ENCODE data around the gene PPP1R14B. TPM values are rescaled to one million over a fixed set of nuclear protein-coding genes. Genes with fewer than 3 reads are reported as not detected.
A peak's percentile ranks its signal among the peaks of the same experiment; 100 is the strongest.

Gene PPP1R14B
- total RNA-seq, 1 donor from 2014 or later, result 187 TPM

- Mint-ChIP-seq H3K36me3 (peaks cover 3% of the 10 kb centered on the region), H3K4me1 (ENCODE audit: unreplicated experiment) (peaks cover 16% of the 10 kb centered on the region), H3K27ac (peak overlapping the region; percentile 100), H3K27me3 (no peaks in the 10 kb centered on the region), H3K9me3 (no peaks in the 10 kb centered on the region), H3K4me3 (peak overlapping the region; percentile 59)
- no peak for TF ChIP-seq CTCF (conservative IDR thresholded peaks at IDR 0.05)
- no peak for DNase-seq (ENCODE audit: extremely low spot score, unreplicated experiment)
These were observed 7.7 kb downstream of the PPP1R14B start for GRCh38 chr11:64238999-64239398.

- peak overlapping the region; percentile 100 for H3K27ac Mint-ChIP-seq
- peaks cover 16% of the 10 kb centered on the region for H3K4me1 Mint-ChIP-seq (ENCODE audit: unreplicated experiment)
- peaks cover 3% of the 10 kb centered on the region for H3K36me3 Mint-ChIP-seq
- no peaks in the 10 kb centered on the region for H3K27me3 Mint-ChIP-seq
- DNase-seq (ENCODE audit: extremely low spot score, unreplicated experiment), result no peak
- H3K4me3 Mint-ChIP-seq, result peak overlapping the region; percentile 73
- TF ChIP-seq CTCF (conservative IDR thresholded peaks at IDR 0.05), result no peak
- no peaks in the 10 kb centered on the region for H3K9me3 Mint-ChIP-seq
These were observed 8.7 kb downstream of the PPP1R14B start for GRCh38 chr11:64238076-64238475.

GRCh38 chr11:64237484-64237951, 9.2 kb downstream of the PPP1R14B start:
- peaks cover 3% of the 10 kb centered on the region for H3K36me3 Mint-ChIP-seq
- H3K27me3 Mint-ChIP-seq, result no peaks in the 10 kb centered on the region
- H3K4me3 Mint-ChIP-seq, result peak overlapping the region; percentile 73
- peaks cover 21% of the 10 kb centered on the region for H3K4me1 Mint-ChIP-seq (ENCODE audit: unreplicated experiment)
- TF ChIP-seq CTCF (conservative IDR thresholded peaks at IDR 0.05), result no peak
- DNase-seq (ENCODE audit: extremely low spot score, unreplicated experiment), result no peak
- no peaks in the 10 kb centered on the region for H3K9me3 Mint-ChIP-seq
- H3K27ac Mint-ChIP-seq, result peak overlapping the region; percentile 76

- Mint-ChIP-seq H3K4me1 (ENCODE audit: unreplicated experiment) (peaks cover 21% of the 10 kb centered on the region), H3K27me3 (no peaks in the 10 kb centered on the region), H3K36me3 (peaks cover 3% of the 10 kb centered on the region), H3K27ac (peak overlapping the region; percentile 85), H3K9me3 (no peaks in the 10 kb centered on the region), H3K4me3 (peak overlapping the region; percentile 86)
- DNase-seq (ENCODE audit: extremely low spot score, unreplicated experiment), result no peak
- TF ChIP-seq CTCF (conservative IDR thresholded peaks at IDR 0.05), result no peak
These were observed 11.1 kb downstream of the PPP1R14B start for GRCh38 chr11:64235437-64236161.

GRCh38 chr11:64234647-64235379, 11.9 kb downstream of the PPP1R14B start:
- peak; percentile 19 for TF ChIP-seq CTCF (conservative IDR thresholded peaks at IDR 0.05)
- no peaks in the 10 kb centered on the region for H3K36me3 Mint-ChIP-seq
- H3K4me3 Mint-ChIP-seq, result peak overlapping the region; percentile 86
- peak overlapping the region; percentile 85 for H3K27ac Mint-ChIP-seq
- H3K4me1 Mint-ChIP-seq (ENCODE audit: unreplicated experiment), result peaks cover 16% of the 10 kb centered on the region
- H3K9me3 Mint-ChIP-seq, result no peaks in the 10 kb centered on the region
- no peaks in the 10 kb centered on the region for H3K27me3 Mint-ChIP-seq
- no peak for DNase-seq (ENCODE audit: extremely low spot score, unreplicated experiment)
